HCEC 1CT (cell line): ENCODE measurements around the gene TNFRSF25.
"Not testable (repeated sequence)": the region's sequence is repeated elsewhere in the genome, so short reads cannot be mapped to it uniquely, and the experiment has no call there.

ENCODE experiments used
- DNase-seq: peaks from one replicate; pipeline ENCODE4 v3.0.0-alpha.2; 2017

TNFRSF25 gene

DNA sequence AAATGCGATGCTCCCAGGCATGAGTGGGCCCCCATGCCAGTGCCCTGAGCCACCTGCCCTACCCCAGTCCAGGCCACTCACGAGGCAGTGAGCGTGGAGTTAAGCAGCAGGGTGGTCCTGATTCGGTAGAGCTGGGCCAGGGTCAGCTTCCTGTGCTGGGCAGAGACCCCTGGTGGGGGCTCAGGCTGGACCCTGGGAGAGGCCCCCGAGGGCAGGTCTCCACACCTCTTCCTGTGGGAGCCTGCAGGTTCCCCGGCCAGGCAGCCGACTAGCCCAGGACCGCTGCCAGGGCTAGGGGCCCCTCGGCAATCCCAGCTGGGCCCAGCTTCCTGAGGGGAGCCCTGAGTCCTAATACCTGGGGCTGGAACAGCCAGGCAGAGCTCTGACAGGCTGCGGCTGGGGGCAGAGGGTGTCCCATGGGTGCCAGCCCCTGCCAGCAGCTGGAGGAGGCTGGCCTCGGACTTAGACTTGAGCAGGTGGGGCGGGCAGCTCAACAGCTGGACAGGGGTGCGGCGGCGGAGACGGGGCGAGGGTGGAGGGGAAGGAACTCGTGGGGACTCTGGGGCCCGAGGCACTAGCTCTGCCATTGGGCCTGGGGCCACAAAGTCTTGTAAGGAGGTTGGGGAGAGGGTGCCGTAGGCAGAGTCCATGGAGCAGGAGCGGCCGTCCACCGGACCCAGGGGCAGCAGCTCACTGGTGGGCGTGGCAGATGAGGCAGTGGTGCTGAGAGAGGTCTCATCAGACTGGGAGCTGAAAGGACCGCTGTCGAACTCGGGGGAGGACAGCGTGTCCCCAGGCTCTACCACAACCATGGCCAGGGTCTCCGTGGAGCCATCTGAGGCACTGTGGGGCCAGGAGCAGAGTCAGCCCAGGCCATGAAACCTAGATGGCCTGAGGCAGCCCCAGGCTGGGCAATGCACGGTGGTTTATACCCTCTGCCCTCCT lies 2.0 kb upstream of the TNFRSF25 start:
- no peak for DNase-seq

- no peak for DNase-seq
Observed at GRCh38 chr1:6467224-6467623, 1.3 kb upstream of the TNFRSF25 start.

- DNase-seq, result no peak
Observed at GRCh38 chr1:6466751-6467150, 778 bp upstream of the TNFRSF25 start.

- DNase-seq, result no peak
Observed at GRCh38 chr1:6465461-6466005, 440 bp downstream of the TNFRSF25 start.

DNA sequence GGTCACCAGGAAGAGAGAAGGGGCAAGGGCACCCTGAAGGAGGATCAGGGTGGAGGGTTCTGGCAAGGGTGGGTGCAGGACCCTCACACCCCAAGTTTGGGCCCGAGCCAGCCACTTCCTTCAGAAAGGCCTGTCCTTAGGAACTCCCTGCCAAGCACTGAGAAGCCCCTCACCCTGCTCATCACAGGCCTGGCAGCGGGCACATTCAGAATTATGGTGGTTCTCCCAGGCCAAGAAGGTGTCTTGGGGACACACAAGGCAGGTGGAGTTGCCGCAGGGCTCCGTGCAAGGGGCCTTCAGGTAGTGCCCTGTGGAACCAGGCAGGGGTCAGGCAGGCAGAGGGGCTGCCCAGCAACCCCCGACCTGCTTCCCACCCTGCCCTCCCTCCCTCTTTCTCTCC lies 1.1 kb downstream of the TNFRSF25 start:
- no peak for DNase-seq

- no peak for DNase-seq
Observed at GRCh38 chr1:6464514-6464836, 1.5 kb downstream of the TNFRSF25 start.

DNA sequence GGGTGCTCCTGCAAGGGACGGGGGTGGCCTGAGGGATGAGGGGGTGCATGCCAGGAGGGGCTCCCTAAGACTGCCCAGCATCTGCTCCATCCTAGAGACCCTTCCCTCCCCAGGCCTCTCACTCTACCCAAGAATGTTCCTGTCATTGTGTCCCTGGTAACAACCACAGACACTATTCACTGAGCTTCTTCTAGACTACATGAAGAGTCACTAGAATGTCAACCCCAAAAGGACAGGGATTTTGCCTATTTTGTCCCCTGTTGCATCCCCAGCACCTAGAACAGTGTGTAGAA lies 2.9 kb downstream of the TNFRSF25 start:
- no peak for DNase-seq

DNA sequence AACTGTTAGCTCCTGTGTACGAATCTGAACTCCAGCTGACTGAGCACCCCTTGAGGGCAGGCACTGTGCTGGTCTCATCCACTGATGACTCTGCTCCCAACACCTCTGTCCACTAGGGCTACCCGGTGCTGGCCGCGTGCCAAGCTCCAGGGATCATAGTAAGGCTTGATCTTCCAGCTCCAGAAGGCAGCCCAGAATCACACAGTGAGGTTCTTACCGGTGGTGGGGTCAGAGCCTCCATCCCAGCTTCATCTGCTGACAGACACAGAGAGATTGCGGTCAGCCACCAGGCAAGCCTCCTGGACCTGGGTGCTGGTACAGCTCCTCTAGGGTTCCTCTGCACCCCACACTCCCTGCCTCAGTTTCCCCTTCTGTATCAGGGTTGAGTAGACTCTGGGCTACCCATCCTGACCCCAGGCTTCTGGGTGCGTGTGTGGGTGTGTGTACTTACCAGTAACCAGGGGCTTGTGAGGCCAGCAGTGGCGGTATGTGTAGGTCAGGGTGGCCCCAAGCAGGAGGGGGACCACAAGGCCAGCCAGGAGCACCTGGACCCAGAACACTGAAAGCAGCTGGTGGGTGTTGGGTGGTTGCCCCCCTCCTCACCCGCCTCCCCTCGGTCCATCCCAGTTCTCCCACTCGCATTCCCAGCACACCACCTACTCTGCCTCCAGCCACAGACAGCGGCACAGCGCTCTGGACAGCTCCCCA lies 3.4 kb downstream of the TNFRSF25 start:
- DNase-seq, result no peak

DNA sequence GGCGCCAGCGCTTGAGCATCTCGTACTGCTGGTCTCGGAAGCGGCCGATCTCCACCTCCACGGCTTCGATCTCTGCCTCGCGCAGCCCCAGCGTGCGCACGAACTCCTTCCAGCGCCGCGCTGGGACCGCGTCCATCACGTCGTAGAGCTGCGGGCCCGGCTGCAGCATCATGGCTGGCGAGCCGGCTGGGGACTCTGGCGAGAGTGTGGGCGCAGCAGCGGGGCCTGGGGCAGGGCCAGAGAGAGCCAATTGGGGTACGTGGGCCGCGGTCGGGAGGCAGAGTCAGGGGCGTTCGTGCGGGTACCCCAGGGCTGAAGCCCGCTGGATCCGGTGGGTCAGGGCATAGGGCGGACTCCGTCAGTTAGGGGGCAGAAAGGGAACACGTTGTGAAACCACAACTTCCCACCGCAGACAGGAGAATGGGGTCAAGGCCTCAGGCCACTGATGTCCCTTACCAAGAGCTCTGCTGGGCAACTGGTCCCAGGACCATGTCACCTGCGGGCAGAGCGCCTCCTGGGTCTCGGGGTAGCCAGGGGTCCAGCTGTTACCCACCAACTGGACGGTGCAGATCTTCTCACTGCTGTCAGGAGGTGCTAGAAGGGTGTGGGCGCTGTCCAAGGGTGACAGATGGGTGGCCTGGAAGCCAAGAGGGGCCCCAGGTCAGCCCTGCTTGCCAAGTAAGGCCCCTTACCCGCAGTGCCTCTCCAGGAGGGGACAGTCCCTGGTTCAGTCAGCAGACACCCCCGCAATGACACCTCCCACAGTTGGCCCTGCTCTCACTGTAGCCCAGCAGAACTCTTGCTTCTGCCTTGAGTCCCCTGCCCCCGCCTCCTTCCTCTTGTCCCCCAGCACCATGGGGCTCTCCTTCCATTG lies 4.2 kb downstream of the TNFRSF25 start:
- no peak for DNase-seq

GRCh38 chr1:6461051-6461530 lies 4.9 kb downstream of the TNFRSF25 start:
- no peak for DNase-seq

GRCh38 chr1:6460301-6461050 lies 5.5 kb downstream of the TNFRSF25 start:
- DNase-seq, result no peak

DNA sequence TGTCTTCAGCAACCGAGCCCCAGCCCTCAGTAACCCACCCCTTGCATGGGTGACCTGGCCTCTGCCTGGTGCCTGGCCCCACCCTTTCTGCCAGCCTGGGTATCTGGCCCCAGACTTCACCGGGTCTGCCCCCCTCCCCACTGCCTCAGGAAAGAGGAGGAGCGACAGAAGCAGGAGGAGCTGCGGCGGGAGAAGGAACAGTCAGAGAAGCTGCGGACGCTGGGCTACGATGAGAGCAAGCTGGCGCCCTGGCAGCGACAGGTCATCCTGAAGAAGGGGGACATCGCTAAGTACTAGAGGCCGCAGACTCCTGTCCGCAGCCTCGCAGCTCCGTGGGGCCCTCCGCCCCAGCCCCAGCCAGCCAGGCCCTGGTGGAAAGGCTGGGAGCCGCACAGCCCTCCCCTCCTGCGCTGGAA lies 6.1 kb downstream of the TNFRSF25 start:
- no peak for DNase-seq

- no peak for DNase-seq
Observed at GRCh38 chr1:6456800-6457466, 9.0 kb downstream of the TNFRSF25 start.

DNA sequence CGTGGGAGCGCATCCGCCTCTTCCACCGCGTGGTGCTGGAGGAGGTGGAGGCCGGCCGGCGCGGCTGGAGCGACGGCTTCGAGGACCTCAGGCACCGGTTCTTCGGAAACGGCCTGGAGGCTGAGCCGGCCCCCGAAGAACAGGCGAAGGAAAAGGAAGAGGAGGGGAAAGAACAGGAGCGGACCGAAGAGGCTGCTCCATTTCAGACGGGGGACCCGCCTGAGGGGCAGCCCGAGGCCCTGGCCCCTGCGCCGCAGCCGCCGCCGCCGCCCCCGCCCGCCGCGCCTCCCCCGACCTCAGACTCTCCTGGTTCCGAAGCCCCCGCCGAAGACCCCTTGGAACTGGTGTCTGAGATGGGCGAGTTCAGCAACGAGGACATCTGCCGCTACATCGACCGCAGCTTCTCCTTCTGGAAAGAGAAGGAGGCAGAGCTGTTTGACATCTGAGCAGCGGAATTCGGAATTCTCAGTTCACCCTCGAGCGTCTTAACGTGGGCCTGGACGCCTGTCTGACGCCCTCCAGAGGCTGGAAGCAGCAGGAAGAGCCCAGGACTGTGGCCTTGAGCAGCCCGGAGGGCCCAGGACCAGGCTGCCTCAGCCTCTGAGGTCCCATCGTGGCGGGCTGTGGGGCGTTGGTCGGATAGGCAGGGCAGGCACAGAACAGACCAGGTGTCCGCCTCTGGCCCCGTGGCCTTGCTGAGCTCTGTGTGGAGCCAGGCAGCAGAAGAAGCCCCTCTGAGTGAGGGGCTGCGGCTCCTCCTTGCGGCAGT lies 10.0 kb downstream of the TNFRSF25 start:
- not testable (repeated sequence) for DNase-seq

GRCh38 chr1:6454856-6455751 lies 10.9 kb downstream of the TNFRSF25 start:
- DNase-seq, result no peak

- DNase-seq, result not testable (repeated sequence)
Observed at GRCh38 chr1:6453895-6454855, 11.8 kb downstream of the TNFRSF25 start.

GRCh38 chr1:6450943-6451373 lies 15.0 kb downstream of the TNFRSF25 start:
- DNase-seq, result no peak

DNA sequence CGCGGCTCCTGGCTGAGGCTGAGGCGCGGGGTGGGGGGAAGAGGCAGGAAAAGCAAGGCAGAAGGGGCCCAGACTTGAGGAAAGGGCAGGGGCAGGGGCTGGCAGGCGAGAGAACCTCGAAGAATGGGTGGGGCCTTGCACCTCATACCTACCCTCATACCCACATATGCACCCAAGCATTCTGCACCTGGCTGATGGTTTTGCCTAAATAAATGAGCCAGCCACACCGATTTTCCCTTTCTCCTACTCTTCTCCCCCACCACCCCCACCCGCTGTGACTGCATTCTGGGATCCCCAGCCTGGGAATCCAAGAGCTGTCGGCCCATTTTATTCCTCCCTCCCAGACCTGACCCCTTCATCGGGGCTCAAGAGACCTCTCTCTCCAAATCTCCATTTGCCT lies 15.5 kb downstream of the TNFRSF25 start:
- DNase-seq, result not testable (repeated sequence)
